ENCODE measurements around the gene DSCAML1. TPM values are rescaled to one million over a fixed set of nuclear protein-coding genes. Genes with fewer than 3 reads are reported as not detected.

DSCAML1 gene
- total RNA-seq, 1 experiment from 2014 or later, result 0.15 TPM

DNA sequence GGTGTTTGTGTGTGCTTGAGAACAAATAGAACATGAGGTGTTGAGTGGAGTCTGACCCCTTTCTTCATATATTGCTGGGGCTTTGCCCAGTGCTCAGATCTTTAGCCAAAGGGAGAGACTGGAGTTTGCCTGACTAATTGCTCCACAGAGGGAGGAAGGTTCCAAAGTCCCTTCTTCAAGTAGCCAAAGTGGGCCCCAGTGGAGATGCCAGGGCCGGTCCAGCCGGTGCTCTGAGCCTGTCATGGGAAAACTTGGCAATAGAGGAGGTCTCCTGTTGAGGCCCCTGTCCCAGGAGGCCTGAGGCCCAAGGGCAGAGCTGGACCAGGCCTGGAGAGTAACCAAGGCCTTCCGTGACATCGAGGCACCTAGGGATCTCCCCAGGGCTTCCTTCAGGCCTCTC is 112.3 kb downstream of the DSCAML1 start:
- H3K23ac ChIP-seq (ENCODE audit: insufficient read length, low read depth, low read length), result no peak overlapping the region
- H3K4me1 Mint-ChIP-seq, result peaks cover 38 to 43% of the 10 kb centered on the region in 2 experiments
- no peak overlapping the region for H2BK120ac ChIP-seq (ENCODE audit: low read depth, low read length, poor library complexity, severe bottlenecking)
- H3K4ac ChIP-seq (ENCODE audit: low read depth, low read length), result no peak overlapping the region
- TF ChIP-seq CTCF (conservative IDR thresholded peaks at IDR 0.05), result no peak
- no peak overlapping the region for H2AK5ac ChIP-seq (ENCODE audit: insufficient read length, low read length)
- H3K36me3 Mint-ChIP-seq (ENCODE audit: insufficient read depth in 1 of 3, low read depth in 3 of 3), result no peaks in the 10 kb centered on the region; a peak in 1 of 7 replicates
- no peak overlapping the region for H2AFZ ChIP-seq (ENCODE audit: low read length)
- H3K27ac Mint-ChIP-seq, result no peak overlapping the region; a peak in 1 of 7 replicates
- peaks cover 37% of the 10 kb centered on the region for H3K27me3 Mint-ChIP-seq (ENCODE audit: low read depth)
- no peak overlapping the region; a peak in 1 of 5 replicates for H3K4me3 Mint-ChIP-seq
- no peaks in the 10 kb centered on the region for H3K79me2 ChIP-seq (ENCODE audit: insufficient read depth, low read length)
- no peaks in the 10 kb centered on the region for H3K79me1 ChIP-seq (ENCODE audit: insufficient read depth, low read depth, low read length, poor library complexity, severe bottlenecking)
- no peak overlapping the region for H2BK20ac ChIP-seq (ENCODE audit: low read depth, low read length, poor library complexity, severe bottlenecking)
- no peak overlapping the region for H3T11ph ChIP-seq (ENCODE audit: low read length)
- no peak overlapping the region for H4K5ac ChIP-seq (ENCODE audit: insufficient read length, low read depth, low read length)
- no peaks in the 10 kb centered on the region for H3K23me2 ChIP-seq (ENCODE audit: insufficient read length, low read depth, low read length, poor library complexity, severe bottlenecking)
- H3K4me1 ChIP-seq (ENCODE audit: insufficient read depth, low read length), result peaks cover 8% of the 10 kb centered on the region; the same call in 1 of the 2 replicates
- H2BK15ac ChIP-seq (ENCODE audit: low read depth, low read length), result no peak overlapping the region
- no peak overlapping the region for H3K14ac ChIP-seq (ENCODE audit: insufficient read depth, low read length)
- H2BK12ac ChIP-seq (ENCODE audit: insufficient read length, low read depth, low read length), result no peak overlapping the region
- H4K8ac ChIP-seq (replicated peaks; ENCODE audit: insufficient read length, low read depth, low read length), result no peak overlapping the region
- H3K9ac ChIP-seq (ENCODE audit: extremely low read depth, insufficient read length, low read length), result no peak overlapping the region
- H3K27me3 ChIP-seq (ENCODE audit: insufficient read depth, low read length), result no peaks in the 10 kb centered on the region
- no peaks in the 10 kb centered on the region; a peak in 1 of 5 replicates for H3K9me3 Mint-ChIP-seq
- no peaks in the 10 kb centered on the region for H3K9me3 ChIP-seq (ENCODE audit: control insufficient read depth, low read depth, low read length)
- H3K18ac ChIP-seq (ENCODE audit: insufficient read length, low read depth, low read length), result no peak overlapping the region
- H3K4me2 ChIP-seq (ENCODE audit: insufficient read depth, insufficient read length, low read length), result no peak overlapping the region
- DNase-seq, result no peak
- H4K20me1 ChIP-seq (ENCODE audit: control insufficient read depth, insufficient read depth, insufficient read length), result no peaks in the 10 kb centered on the region
- H3K56ac ChIP-seq (ENCODE audit: insufficient read length, low read depth, low read length), result no peak overlapping the region
- H4K91ac ChIP-seq (ENCODE audit: insufficient read length, low read depth, low read length), result no peak overlapping the region
- H2BK5ac ChIP-seq (ENCODE audit: insufficient read length, low read length), result no peak overlapping the region
- H3K27ac ChIP-seq (ENCODE audit: insufficient read length, low read depth, low read length), result no peak overlapping the region
- WGBS (ENCODE audit: extremely low coverage, insufficient read length, low lambda C conversion rate), result no CpG with 5 or more reads among the region's 4 CpGs

Measured in H9 (cell line).